HG03378 (cell line): ENCODE results near the gene FAM193A.

ENCODE experiments used
- ATAC-seq: cut with Tn5 transposase; IDR thresholded peaks from one replicate; pipeline ENCODE4 v1.9.1; 2021; ENCODE audit warnings: mild to moderate bottlenecking, moderate library complexity; ENCODE audit not compliant: unreplicated experiment

Gene FAM193A

DNA sequence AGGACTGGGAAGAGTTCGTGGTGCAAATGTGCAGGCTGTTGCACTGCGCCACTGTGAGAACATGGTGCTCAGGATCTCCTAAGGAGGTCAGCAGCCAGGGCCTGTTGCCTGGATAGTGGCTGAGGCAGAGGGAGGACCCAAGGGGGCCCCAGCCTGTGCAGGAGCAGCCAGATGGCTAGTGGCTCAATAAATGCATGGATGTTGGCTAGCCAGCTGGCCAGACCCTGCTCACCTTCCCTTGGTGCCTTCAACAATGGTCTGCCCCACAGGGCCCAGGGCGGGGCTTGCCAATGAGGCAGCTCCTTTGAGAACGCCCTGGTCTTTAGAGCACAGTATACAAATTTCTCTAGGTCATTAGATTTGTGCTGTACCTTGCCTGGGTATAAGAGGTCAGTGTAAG, 152.2 kb downstream of the FAM193A start:
- ATAC-seq = no peak

DNA sequence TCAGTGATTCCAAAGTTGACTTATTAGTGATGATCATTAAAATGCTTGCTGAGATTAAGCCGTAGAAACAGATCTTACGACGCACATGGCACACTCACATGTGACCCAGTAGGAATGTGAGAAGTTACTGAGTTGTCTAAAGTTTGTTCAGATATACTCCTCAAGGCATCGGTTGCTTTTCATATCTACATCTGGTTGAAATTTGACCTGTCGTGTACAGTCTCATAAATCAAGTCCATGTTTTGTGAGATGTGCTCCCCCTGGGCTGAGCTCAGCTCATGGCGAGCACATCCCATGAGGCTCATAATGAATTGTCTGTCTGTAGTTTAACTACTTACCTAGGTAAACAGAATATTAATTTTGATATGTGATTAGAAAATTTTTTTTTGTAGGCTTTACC, 152.7 kb downstream of the FAM193A start:
- ATAC-seq = no peak

DNA sequence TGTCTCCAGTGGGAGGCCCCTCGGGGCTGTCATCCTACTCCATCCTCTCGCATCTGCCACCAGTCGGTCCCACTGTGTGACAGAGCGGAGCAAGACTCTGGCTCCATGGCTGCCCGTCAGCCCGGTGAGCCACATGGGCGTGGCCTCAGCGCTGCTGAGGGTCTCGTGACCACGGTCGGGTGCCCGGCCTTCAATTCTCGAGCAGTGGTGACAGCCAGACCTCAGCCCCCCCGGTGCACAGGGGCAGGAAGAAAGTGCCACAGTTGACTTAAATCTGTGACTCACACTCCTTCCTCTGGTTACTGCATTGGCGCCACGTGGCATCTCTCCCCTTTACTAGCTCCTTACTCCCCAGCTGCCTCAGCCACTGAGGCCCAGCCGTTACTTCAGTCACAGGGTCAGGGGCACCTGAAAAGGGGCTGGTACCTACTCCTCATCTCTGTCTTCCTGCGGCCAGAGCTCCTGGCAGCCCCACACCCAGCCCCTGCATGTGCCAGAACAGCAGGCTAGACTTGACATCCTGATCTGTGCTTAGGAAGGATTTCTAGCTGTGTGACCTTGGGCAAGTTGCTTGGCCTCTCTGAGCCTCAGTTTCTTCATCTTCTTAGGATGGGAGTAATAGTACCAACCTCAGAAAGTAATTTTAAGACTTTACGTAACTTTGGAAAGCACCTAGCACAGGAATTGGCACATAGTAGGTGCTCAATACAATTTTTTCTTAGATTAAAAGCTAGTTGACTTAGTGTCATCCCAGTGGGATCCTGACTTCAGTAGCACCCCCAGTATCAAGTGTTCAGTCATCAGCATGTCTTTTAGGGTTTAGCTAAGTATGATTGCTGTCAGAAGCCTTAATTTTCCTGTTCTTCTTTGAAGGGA, 153.6 kb downstream of the FAM193A start:
- ATAC-seq = peak; percentile 52

DNA sequence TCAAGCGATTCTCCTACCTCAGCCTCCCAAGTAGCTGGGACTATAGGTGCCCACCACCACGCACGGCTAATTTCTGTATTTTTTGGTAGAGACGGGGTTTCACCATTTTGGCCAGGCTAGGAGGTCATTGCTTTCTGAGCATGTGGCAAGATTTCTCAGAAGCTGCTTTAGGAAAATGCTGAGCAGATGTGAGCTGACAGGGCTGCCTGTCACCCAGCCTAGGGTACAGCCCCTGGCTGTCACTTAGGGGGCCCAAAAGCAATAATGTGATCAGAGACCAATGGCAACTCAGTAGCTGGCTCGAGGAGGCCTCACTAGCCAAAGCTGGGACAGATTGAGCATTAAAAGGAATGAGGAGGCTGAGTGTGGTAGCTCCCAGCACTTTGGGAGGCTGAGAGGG, 154.9 kb downstream of the FAM193A start:
- no peak for ATAC-seq

DNA sequence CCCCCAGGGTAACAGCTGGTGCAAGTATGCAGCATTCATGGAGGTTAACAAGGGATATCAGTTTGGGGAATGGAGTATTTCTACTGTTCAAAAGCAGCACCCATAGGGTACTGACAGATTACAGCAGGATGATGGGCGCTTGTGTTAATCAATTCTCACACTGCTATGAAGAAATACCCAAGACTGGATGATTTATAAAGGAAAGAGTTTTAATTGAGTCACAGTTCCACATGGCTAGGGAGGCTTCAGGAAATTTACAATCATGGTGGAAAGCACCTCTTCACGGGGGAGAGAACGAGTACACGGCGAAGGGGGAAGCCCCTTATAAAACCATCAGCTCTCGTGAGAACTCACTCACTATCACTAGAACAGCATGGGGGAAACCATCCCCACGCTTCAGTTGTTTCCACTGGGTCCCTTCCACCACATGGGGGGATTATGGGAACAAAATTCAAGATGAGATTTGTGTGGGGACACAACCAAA, 155.5 kb downstream of the FAM193A start:
- no peak for ATAC-seq

DNA sequence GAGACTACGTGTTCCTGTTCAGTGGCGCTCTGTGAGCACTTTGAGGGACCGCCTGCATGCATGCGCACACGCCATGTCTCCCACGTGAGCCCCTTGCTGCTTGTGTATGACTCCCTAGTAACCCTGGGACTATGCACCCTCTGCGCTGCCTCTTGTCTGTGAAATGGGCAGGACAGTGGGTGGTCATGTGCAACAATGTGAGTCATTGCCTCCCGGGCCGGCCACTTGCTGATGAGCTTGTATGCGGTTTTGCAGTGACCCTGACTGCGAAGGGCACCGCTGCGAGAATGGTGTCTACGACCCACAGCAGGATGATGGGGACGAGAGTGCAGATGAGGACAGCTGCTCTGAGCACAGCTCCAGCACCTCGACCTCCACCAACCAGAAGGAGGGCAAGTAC, 158.2 kb downstream of the FAM193A start:
- ATAC-seq = no peak

DNA sequence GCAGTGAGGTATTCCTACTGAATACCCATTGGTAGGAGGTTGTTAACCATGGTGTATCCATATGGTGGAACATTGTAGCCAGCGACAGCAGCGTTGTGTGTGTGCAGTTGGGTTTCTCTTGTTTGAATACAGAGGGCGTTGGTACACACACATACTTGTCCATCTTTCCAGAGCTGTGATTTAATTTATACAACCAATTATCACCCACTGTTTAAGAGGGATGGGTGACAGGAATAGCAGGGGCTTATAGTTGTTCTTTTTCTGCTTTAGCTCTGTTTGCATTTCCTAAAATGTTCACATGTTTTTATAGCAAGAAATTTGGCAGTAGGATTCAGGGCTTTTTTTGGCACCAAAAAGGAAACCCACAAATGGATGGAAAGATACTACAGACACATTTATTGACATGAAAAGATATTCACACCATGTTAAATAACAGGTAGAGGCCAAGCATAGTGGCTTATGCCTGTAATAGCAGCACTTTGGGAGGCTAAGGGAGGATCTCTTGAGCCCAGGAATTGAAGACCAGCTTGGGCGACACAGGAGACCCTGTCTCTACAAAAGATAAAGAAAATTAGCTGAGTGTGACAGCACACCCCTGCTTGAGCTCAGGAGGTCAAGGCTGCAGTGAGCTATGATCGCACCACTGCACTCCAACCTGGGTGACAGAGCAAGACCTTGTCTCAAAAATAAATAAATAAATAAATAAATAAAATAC, 159.1 kb downstream of the FAM193A start:
- no peak for ATAC-seq

DNA sequence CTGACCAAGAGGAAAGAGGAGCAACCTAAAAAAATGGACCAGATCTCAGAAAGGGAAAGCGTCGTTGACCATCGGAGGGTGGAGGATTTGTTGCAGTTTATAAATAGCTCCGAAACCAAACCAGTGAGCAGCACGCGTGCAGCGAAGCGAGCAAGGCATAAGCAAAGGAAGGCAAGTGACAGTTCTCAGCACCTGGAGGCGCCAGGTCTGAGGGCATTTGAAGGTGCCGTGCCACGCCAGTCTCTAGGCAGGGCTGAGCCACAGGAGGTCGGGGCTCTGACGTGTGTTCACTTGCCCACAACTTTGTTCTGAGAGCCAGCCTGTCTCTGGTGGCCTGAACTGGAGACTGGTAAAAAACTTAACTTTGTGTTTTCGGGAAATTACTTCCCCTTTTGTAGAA, 160.0 kb downstream of the FAM193A start:
- peak; percentile 84 for ATAC-seq

DNA sequence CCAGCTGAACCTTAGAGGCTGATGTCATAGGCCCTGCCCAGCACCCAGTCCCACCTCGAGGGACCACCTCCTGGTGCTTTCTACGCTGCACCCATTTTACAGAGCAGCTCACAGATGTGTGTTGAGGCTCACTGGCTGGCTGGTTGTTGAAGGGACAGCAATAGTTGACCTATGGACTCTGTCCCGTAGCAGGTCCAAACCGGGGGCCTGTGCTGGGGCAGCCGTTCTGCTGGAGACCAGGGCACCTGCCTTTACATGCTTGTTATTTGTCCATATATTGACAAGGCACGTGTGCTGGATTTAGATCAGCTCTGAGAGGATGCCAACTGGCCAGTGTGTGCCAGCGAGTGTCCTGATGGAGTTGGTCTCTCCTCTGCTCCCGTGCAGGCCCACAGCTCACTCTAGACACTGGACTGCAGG, 161.6 kb downstream of the FAM193A start:
- no peak for ATAC-seq

DNA sequence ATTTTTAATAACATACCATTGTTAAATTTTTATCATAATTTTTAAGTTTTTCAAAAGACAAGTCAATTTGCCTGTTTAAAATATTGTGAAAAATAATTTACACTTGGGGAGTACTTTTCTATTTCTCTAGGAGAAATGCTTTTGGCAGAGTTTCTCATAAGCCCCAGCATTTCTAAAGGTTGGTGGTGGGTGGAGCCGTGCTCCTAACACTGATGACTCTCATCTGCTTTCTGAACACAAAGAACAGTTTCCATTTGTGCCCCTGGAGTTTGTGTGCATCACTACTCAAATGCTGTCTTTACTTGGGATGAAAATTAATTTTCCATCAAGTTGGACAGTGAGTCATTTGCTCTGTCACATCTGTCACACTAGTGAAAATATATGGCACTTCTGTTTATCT, 162.1 kb downstream of the FAM193A start:
- no peak for ATAC-seq

DNA sequence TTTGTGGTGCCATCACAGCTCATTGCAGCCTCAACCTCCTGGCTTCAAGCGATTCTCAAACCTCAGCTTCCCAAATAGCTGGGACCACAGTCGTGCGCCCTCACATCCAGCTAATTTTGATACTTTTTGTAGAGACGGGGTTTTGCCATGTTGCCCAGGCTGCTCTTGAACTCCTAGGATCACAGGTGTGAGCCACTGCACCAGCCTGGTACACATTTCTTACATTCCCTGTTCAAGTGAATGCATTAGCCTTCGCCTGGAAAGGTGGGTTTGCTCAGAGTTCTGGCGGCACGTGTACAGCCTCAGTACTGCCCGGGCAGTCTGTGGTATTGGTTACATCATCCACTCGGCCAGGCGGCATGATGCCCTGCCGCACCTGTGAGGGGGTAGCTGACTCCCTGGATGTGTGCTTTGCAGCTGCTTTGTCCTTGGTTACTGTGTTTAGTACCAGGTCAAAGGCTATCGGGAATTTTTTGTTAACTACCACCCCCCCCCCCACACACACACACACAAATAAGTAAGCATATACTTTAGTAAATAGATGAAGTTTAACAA, 162.6 kb downstream of the FAM193A start:
- no peak for ATAC-seq

DNA sequence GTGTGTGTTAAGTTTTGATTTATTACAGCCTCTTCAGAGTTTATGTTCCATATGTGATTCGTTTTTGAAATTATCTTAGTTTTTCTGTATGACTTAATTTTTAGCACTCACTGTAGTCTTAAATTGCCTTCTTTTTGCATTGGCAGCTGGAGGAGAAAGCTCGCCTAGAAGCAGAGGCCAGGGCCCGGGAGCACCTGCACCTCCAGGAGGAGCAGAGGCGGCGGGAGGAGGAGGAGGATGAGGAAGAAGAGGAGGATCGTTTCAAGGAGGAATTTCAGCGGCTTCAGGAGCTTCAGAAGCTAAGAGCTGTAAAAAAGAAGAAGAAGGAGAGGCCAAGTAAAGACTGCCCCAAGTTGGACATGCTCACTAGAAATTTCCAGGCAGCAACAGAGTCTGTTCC, 163.1 kb downstream of the FAM193A start:
- no peak for ATAC-seq

DNA sequence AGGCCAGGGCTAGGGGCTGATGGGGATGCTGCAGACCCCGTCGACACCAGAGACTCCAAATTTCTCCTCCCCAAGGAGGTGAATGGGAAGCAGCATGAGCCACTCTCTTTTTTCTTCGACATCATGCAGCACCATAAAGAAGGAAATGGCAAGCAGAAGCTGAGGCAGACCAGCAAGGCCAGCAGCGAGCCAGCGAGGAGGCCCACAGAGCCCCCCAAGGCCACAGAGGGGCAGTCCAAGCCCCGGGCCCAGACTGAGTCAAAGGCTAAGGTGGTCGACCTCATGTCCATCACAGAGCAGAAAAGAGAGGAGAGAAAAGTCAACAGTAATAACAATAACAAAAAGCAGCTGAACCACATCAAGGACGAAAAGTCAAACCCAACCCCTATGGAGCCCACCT, 163.6 kb downstream of the FAM193A start:
- no peak for ATAC-seq

DNA sequence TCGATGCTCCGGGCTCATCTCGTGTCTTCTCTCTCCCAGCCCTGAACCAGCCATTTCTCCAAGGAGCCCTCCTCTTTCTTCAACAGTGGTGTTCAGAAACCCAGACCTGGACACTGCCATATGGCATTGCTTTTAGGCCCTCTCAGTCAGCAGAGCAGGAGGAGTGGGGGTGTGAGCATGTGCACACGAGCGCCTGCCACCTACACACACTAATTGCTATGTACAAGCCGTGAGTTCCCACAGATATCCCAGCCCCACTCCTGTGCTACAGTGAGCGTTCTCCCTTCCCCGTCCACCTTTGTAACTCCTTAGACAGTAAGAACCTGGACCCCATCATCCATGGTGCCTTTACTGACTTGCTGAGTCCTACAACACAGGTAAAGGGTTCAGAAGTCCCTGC, 165.9 kb downstream of the FAM193A start:
- no peak for ATAC-seq

DNA sequence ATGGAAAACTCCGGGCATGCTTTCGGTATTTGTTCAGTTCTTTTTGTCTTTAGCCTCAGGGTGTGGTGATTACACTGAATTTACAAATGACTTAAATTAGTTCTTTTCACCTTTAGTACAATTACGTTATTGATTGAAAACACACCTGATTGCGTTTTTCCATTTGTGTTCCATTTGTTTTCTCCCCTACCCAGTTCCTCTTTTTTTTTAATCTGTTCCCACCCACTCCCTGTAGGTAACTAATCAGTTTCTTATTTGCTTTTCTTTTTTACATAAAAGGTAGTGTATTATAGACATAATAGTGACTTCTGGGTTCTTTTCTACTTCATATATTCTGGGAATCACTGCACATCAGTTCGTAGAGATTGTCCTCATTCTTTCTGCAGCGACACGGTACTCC, 166.3 kb downstream of the FAM193A start:
- no peak for ATAC-seq

DNA sequence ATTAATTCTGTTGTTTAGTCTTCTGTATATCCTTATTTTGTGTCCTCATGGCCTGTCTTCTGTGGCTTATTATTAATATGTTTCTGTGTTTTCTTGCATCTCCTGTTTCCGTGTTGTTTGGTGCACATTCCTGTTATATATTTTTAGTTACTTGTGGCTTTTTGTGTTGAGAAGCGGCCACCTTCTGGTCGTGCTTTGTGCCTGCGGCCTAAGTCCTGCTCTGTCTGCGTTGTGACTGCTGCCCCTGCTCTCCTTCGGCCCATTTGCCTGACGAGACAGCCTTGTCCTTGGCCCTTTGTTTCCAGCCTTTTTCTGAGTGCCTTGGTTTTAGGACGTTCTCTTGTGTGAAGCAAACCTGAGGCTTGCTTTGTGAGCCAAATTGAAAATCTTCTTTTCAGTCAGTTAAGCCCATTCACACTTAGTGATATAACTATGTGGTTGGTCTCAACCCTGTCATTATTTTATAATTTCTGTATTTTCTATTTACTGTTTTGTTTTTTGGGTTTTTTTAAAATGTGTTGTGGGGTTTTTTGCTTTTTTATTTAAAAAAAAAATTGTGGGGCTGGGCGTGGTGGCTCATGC, 175.9 kb downstream of the FAM193A start:
- no peak for ATAC-seq

DNA sequence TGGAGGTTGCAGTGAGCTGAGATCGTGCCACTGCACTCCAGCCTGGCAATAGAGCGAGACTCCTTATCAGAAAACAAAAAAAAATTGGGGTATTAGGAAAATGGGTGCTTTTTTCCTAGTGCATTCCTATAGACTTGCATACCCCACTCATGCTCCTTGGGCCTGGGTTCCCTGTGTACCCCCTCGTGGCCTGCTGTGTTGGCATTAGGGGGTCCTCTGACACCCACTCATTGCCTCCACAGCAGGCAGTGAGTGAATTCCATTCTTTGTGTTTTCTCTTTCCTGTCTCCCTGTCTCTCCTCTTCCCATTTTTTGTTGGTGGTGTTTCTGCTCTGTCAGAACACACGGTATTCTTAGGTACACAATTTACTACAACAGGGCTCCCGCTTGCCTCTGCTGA, 176.9 kb downstream of the FAM193A start:
- ATAC-seq = no peak

DNA sequence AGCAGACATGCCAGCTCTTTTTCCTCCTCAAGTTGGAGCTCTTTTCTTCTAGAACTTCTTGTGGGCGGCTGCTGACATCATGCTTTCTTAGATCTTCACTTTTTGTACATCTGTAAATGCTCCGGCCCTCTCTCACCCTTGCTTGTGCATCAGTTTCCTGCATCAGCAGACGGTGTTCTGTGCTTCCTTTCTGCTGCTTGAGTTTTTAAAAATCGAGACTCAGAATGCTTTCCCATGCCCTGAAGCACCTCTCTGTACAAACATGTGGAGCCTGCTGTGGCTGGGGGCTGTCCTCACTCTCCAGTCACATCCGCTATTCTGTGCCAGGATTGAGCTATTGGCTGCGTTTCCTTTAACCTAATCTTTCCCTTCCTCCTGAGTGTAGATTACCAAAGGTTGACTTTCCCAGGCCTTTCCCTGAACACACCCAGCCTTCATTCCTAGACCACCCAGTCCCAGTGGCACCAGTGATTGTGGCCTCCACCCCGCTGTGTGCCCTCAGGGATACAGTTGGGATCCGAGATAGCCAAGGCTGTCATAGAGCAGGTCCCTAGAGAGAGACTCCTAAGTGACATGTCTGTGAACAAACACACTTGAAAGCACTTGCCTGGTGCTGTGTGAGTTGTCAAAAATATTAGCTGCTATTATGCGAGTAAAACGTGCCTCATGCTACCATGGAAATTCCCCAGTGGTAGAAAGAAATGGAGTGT, 177.8 kb downstream of the FAM193A start:
- ATAC-seq = no peak

DNA sequence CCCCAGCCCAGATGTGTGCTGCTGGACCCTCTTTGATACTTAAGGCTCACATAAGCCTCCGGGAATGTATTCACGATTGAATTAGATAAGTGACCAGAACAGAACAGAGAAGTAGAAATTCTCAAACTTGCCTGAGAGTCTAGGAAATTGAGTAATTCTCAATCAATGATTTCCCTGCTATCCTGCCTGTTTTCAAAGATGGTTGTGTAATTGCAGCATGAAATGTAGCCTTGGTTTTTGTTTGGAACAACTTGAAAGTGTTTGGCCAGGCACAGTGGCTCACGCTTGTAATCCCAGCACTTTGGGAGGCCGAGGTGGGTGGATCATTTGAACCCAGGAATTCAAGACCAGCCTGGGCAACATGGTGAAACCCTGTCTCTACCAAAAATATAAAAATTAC, 178.5 kb downstream of the FAM193A start:
- no peak for ATAC-seq

DNA sequence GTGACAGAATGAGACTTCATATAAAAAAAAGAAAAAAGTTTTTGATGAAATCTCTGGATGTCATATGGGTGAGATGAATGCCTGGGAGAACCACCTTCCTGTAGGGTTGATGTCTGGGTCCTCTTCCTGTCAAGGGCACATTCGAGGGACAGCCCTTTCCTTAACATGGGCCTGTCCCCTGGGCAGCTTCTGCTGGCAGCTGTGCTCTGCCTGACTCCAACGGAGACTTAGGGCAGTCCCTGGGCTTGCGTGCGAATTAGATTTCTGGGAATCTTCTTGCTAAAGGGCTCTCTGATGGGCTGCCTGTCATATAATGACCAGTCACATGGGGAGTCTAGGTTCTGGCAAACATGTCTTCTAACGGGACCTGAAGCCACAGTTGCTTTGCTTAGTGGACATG, 179.0 kb downstream of the FAM193A start:
- no peak for ATAC-seq

DNA sequence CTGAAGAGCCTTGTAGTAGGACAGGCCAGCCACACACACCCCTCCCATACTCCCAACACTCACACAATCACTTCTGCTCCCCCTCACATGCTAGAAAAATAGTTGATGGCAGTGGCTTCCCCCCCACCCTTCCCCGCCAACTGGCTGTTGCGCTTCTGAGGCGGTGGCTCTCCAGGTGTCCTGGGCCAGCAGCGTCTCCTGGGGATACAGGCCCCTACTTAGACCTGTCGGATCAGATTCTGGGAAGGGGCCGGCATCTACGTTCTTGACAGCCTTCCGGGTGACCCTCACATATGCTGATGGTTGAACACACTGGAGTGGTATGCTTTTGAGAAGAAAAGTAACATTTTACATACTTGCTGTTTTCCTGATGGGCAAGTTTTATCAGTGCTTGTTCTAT, 179.8 kb downstream of the FAM193A start:
- no peak for ATAC-seq
